GM19467 (cell line): ENCODE data around the gene SLC43A1.

Source experiments
- ATAC-seq: cut with Tn5 transposase; IDR thresholded peaks from one replicate; pipeline ENCODE4 v1.9.1; 2021; ENCODE audit warnings: mild to moderate bottlenecking, moderate library complexity; ENCODE audit not compliant: unreplicated experiment

Gene SLC43A1

GRCh38 chr11:57529012-57529411 is 13.5 kb upstream of the SLC43A1 start:
- ATAC-seq, result no peak

- no peak for ATAC-seq
Measured at GRCh38 chr11:57527056-57527631, 11.6 kb upstream of the SLC43A1 start.

- ATAC-seq, result no peak
Measured at GRCh38 chr11:57523419-57523818, 7.9 kb upstream of the SLC43A1 start.

- no peak for ATAC-seq
Measured at GRCh38 chr11:57521116-57521515, 5.6 kb upstream of the SLC43A1 start.

GRCh38 chr11:57516061-57516443 is 550 bp upstream of the SLC43A1 start:
- ATAC-seq, result no peak

- peak; percentile 47 for ATAC-seq
Measured at GRCh38 chr11:57514538-57515331, 767 bp downstream of the SLC43A1 start.

GRCh38 chr11:57513911-57514537 is 1.5 kb downstream of the SLC43A1 start:
- peak; percentile 38 for ATAC-seq

- ATAC-seq, result no peak
Measured at GRCh38 chr11:57513452-57513795, 2.1 kb downstream of the SLC43A1 start.

- no peak for ATAC-seq
Measured at GRCh38 chr11:57512646-57513451, 2.7 kb downstream of the SLC43A1 start.

GRCh38 chr11:57511741-57512430 is 3.6 kb downstream of the SLC43A1 start:
- ATAC-seq, result no peak

- no peak for ATAC-seq
Measured at GRCh38 chr11:57508341-57509170, 6.9 kb downstream of the SLC43A1 start.

GRCh38 chr11:57506522-57506921 is 9.0 kb downstream of the SLC43A1 start:
- no peak for ATAC-seq

- no peak for ATAC-seq
Measured at GRCh38 chr11:57504511-57504910, 11.0 kb downstream of the SLC43A1 start.

GRCh38 chr11:57502870-57503269 is 12.6 kb downstream of the SLC43A1 start:
- no peak for ATAC-seq

- no peak for ATAC-seq
Measured at GRCh38 chr11:57502376-57502775, 13.1 kb downstream of the SLC43A1 start.

GRCh38 chr11:57501953-57502352 is 13.5 kb downstream of the SLC43A1 start:
- no peak for ATAC-seq

- no peak for ATAC-seq
Measured at GRCh38 chr11:57500926-57501325, 14.6 kb downstream of the SLC43A1 start.

GRCh38 chr11:57500515-57500914 is 15.0 kb downstream of the SLC43A1 start:
- ATAC-seq, result no peak

GRCh38 chr11:57499983-57500461 is 15.5 kb downstream of the SLC43A1 start:
- ATAC-seq, result no peak
